ENCODE measurements around the gene GMPPA.

DNA sequence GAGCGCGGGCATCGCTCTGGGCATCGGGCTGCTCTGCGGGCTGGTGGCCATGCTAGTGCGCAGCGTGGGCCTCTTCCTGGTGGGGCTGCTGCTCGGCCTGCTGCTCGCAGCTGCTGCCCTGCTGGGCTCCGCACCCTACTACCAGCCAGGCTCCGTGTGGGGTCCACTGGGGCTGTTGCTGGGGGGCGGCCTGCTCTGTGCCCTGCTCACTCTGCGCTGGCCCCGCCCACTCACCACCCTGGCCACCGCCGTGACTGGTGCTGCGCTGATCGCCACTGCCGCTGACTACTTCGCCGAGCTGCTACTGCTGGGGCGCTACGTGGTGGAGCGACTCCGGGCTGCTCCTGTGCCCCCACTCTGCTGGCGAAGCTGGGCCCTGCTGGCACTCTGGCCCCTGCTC, 48.9 kb downstream of the GMPPA start:
- TF ChIP-seq, protein P1, sequence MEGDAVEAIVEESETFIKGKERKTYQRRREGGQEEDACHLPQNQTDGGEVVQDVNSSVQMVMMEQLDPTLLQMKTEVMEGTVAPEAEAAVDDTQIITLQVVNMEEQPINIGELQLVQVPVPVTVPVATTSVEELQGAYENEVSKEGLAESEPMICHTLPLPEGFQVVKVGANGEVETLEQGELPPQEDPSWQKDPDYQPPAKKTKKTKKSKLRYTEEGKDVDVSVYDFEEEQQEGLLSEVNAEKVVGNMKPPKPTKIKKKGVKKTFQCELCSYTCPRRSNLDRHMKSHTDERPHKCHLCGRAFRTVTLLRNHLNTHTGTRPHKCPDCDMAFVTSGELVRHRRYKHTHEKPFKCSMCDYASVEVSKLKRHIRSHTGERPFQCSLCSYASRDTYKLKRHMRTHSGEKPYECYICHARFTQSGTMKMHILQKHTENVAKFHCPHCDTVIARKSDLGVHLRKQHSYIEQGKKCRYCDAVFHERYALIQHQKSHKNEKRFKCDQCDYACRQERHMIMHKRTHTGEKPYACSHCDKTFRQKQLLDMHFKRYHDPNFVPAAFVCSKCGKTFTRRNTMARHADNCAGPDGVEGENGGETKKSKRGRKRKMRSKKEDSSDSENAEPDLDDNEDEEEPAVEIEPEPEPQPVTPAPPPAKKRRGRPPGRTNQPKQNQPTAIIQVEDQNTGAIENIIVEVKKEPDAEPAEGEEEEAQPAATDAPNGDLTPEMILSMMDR (IDR thresholded peaks at IDR 0.05): no peak
- TF ChIP-seq POLR2AphosphoS5 (IDR thresholded peaks at IDR 0.05): no peak
